ENCODE results near the gene SNRPD3. TPM values are rescaled to one million over a fixed set of nuclear protein-coding genes. Genes with fewer than 3 reads are reported as not detected.

SNRPD3 gene
- total and polyA plus RNA-seq, 2 donors (not counting 3 experiments of a cell fraction or from before 2014, with no cell fraction given), result 121 to 253 TPM

GRCh38 chr22:24506802-24507438 is 48.9 kb upstream of the SNRPD3 start:
- FAIRE-seq (peak; percentile 53), DNase-seq (ENCODE audit: low read depth, low spot score) (peak; percentile 52)
- intact Hi-C loops (cut with micrococcal nuclease), result no loop called here
- Histone ChIP-seq H3K4me1 (ENCODE audit: control insufficient read depth, extremely low read depth, insufficient read depth, low read length) (peaks cover 16% of the 10 kb centered on the region), H3K4me2 (ENCODE audit: insufficient read depth, low read length) (peak overlapping the region; percentile 67), H3K36me3 (ENCODE audit: control insufficient read depth in 2 of 2, extremely low read depth in 1 of 2, insufficient read depth in 2 of 2, low read length in 2 of 2) (no peaks in the 10 kb centered on the region), H3K9ac (replicated peaks; ENCODE audit: extremely low read depth, insufficient read depth, low read length) (no peak overlapping the region), H3K79me2 (ENCODE audit: control insufficient read depth, insufficient read depth, low read length) (no peaks in the 10 kb centered on the region), H3K27ac (ENCODE audit: insufficient read depth, low read depth, low read length) (peak overlapping the region; percentile 40), H4K20me1 (replicated peaks; ENCODE audit: control insufficient read depth, extremely low read depth, insufficient read depth, low read length) (no peaks in the 10 kb centered on the region), H2AFZ (ENCODE audit: low read depth, low read length) (peak overlapping the region; percentile 88), H3K9me3 (replicated peaks; ENCODE audit: control insufficient read depth, insufficient read depth, low read length) (no peaks in the 10 kb centered on the region), H3K4me3 (replicated peaks in 1 of 3; ENCODE audit: insufficient read depth in 1 of 3, low read depth in 1 of 3, low read length in 3 of 3) (no peak overlapping the region), H3K9me1 (replicated peaks; ENCODE audit: control insufficient read depth, extremely low read depth, insufficient read depth, low read length) (no peaks in the 10 kb centered on the region), H3K27me3 (ENCODE audit: control insufficient read depth in 2 of 2, insufficient read depth in 2 of 2, low read length in 2 of 2) (no peaks in the 10 kb centered on the region)
- BruUV-seq (replicated peaks), result no TSS peak
- TF ChIP-seq GATA2 (IDR thresholded peaks at IDR 0.05; ENCODE audit: insufficient read depth, insufficient read length, low read depth, low read length) (no peak), JUN (IDR thresholded peaks at IDR 0.05; ENCODE audit: borderline replicate concordance, insufficient read depth, insufficient read length, low read depth) (no peak), MAX (IDR thresholded peaks at IDR 0.05; ENCODE audit: insufficient read depth, insufficient read length) (no peak), FOS (IDR thresholded peaks at IDR 0.05; ENCODE audit: borderline replicate concordance, insufficient read depth, low read length) (no peak), CTCF (IDR thresholded peaks at IDR 0.05; ENCODE audit: extremely low read depth in 1 of 2, insufficient read depth in 1 of 2, low read depth in 1 of 2, low read length in 2 of 2) (no peak), EZH2 (IDR thresholded peaks at IDR 0.05; ENCODE audit: borderline replicate concordance, low read depth, low read length, severe bottlenecking) (no peak), POLR2AphosphoS5 (IDR thresholded peaks at IDR 0.05; ENCODE audit: insufficient read depth, low read depth, low read length) (no peak), POLR2A (IDR thresholded peaks at IDR 0.05; ENCODE audit: low read depth, low read length) (no peak)
- dilution Hi-C loops (cut with MboI; ENCODE audit: extremely low pct_ligation_motif_present, low sequenced_read_pairs), result no loop called here
- ChIA-PET CTCF (interaction anchor here (0.9 to 2.0 kb wide), 12 partner anchors 10 to 650 kb away, joined by 3 to 5 read pairs (median 3); partner anchors contain the start of gene SLC2A11), POLR2A (no interaction called here)

Data from endothelial cell of umbilical vein (primary cell).